Hematopoietic multipotent progenitor cell (in vitro differentiated cells): ENCODE data around the gene TRH. TPM values are rescaled to one million over a fixed set of nuclear protein-coding genes. Genes with fewer than 3 reads are reported as not detected.
"Not testable (repeated sequence)": the region's sequence is repeated elsewhere in the genome, so short reads cannot be mapped to it uniquely, and the experiment has no call there.

Experiments
- DNase-seq, 3 donors: peaks; one replicate each; pipeline ENCODE4 v3.0.0-alpha.2; 2011 to 2015; ENCODE audit warnings: low read depth in 2 of 3, low spot score in 2 of 3
- total RNA-seq: library from RNA; depleted of rRNA; stranded (reverse); fragments of >200 nt; gene quantifications from one replicate; pipeline ENCODE4 v1.2.3, GENCODE V29; 2012

TRH gene
- total RNA-seq, 1 donor: 6.5 TPM

GRCh38 chr3:129962600-129962999 is 11.9 kb upstream of the TRH start:
- DNase-seq: no peak

DNA sequence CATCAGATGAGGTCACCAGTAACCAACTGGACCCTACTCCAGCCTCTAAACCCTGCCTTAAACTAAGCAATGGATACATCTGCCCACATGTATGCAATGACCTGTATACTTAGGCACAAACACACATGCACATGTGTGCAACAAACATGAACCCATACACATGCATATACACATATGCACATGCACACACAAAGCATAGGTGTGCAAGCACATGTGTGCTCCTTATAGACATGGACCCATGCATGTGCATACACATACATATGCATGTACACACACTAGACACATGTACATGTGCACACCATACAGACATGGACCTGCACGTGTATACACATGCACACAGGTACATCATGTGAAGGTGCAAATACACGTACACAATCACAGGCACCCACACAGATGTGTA is 8.6 kb upstream of the TRH start:
- no peak for DNase-seq

DNA sequence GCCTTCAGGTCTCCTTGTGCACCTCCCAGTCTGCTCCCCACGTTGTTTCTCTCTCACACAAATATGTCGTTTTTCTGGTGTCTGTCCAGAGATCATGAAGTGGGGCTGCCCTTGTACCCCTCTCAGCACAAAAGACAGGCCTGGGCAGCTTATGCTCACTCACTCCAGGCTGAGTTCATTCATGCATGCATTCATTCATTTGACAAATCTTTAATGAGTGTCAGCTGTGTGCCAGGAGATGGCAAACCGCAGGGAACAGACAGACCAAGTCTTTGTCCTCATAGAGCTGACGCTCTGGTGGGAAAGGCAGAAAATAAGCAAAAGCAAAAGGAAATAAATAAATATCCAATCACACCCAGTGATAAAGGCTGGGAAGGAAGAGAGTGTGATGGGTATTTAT is 7.6 kb upstream of the TRH start:
- DNase-seq: no peak

- DNase-seq: no peak
These were observed 6.8 kb upstream of the TRH start for GRCh38 chr3:129967761-129968160.

GRCh38 chr3:129971351-129972052 is 3.0 kb upstream of the TRH start:
- DNase-seq: no peak

DNA sequence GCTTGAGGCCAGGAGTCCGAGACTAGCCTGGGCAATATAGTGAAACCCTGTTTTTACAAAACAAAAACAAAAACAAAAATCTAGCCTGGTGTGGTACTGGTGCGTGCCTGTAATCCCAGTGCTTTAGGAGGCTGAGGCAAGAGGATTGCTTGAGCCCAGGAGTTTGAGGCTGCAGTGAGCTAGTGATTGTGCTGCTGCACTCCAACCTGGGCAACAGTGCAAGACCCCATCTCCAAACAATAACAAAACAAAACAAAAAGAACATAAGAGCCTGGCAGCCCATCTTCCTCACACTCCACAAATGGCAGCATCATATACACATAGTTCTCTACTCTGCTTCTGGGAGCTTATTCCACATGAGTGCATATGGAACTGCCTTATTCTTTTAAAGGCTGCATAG is 2.2 kb upstream of the TRH start:
- DNase-seq: no peak

- DNase-seq: peak in 1 of 3 donors; percentile 40
These were observed 512 bp upstream of the TRH start for GRCh38 chr3:129973853-129974563.

GRCh38 chr3:129974833-129975704 is 549 bp downstream of the TRH start:
- peak in 2 of 3 donors; percentile 42 to 61 for DNase-seq

DNA sequence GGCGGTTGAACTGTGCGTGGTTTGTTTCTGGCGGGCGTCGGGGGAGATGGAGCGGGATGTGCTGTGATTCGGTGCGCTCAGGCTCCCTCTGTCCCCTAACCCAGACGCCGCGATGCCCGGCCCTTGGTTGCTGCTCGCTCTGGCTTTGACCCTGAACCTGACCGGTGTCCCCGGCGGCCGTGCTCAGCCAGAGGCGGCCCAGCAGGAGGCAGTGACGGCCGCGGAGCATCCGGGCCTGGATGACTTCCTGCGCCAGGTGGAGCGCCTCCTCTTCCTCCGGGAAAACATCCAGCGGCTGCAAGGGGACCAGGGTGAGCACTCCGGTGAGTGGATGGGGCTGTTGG is 1.2 kb downstream of the TRH start:
- no peak for DNase-seq

DNA sequence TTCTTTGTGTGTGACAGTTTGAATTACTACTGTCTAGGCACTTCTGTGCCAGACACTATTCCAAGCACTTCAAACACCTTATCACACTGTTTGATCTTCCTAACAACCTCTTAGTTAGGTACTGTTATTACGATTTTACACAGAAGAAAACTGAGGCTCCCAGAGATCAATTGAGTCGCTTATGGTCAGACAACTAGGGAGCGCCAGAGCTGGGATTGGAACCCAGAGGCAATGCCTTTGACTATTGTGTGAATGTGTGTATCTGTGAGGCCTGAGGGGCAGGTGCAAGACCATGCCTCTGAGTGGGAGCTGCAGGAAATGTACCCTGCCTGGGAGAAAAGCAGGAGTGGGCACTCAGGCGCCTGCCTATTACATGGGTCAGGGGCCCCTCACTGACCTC is 1.8 kb downstream of the TRH start:
- no peak for DNase-seq

- no peak for DNase-seq
These were observed 3.6 kb downstream of the TRH start for GRCh38 chr3:129978123-129978522.

DNA sequence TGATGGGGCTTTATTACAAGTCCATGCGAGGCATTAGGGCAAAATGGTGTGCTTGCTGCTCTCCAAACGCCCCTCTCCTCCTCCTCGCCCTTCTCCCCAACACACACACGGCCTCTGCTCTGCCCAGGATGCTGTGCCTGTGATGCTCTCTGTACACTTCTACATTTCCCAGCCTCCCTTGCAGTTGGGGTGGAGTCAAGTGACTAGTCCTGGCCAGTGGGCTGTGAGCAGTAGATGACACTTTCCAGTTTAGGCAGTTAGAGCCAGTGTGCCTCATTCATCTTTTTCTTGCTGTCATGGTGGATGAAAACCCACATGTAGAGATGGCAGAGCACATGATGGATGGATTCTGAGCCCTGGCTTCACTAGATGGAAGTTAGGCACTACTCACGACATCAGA is 5.4 kb downstream of the TRH start:
- no peak for DNase-seq

DNA sequence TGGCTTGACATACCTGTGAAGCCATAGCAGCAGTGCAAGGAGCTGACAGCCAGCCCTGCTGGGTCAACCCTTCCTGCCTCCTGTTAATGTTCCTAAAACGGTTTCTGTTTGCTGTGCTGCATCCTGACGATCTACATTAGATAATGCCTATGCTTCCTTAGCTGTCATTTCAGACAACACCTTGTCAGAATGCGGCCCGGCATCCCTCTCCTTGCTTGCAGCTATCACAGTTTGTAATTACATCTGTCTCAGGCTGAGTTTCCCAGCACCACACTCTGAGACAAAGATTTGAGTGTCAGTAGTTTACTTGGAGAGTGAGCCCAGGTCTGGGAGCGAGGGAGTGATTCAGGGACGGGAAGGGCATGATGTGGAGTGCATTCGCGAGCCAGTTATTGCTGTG is 9.0 kb downstream of the TRH start:
- no peak for DNase-seq

GRCh38 chr3:129984125-129984524 is 9.6 kb downstream of the TRH start:
- no peak for DNase-seq

DNA sequence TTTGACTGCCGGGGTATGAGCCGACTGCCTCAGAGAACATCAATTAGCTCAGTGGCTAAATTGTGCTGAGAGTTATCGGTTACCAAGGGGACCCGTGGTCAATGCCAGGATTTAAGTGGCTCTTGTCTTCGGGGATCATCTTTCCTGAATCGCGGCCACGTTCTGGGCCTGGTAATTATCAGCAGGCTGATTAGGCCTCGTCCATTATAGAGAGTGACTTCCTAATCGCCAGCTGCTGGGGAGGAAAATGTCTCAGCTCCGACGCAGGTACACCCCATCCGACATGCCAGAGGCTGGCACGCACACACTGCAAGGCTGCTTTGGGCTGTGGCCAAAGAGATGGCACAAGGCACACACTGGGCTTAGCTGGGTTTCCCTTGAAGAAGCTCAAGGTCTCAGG is 10.6 kb downstream of the TRH start:
- no peak for DNase-seq

DNA sequence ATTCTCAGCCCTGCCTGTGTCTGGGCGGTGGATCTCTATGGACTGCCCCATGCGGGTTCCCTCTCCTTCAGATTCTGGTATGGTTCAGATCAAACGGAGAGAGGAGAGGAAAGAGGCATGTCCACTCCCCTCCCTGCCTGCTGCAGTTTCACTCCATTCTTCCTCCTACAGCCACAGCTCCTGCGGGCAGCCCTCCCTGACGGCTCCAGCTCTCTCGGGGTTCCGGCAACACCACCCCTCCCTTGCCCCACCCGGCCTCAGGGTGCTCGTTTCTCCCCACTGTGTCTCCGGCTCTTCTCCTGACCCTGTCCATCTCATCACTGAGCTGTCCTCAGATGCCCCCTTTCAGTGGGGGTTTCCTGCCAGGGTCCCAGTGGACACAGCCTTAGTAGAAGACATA is 13.9 kb downstream of the TRH start:
- no peak for DNase-seq

DNA sequence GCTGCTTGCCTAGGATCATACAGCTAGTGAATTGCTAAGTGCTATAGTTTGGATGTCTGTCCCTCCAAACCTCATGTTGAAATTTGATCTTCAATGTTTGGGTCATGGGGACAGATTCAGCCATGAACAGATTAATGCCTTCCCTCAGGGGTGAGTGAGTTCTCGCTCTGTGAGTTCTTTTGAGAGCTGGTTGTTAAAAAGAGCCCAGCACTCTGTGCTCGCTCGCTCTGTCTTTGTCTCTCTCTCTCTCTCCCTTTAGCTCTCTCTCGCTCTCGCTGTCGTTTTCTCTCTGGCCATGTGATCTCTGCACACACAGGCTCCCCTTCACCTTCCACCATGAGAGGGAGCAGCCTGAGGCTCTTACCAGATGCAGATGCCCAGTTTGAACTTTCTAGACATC is 14.9 kb downstream of the TRH start:
- no peak for DNase-seq

DNA sequence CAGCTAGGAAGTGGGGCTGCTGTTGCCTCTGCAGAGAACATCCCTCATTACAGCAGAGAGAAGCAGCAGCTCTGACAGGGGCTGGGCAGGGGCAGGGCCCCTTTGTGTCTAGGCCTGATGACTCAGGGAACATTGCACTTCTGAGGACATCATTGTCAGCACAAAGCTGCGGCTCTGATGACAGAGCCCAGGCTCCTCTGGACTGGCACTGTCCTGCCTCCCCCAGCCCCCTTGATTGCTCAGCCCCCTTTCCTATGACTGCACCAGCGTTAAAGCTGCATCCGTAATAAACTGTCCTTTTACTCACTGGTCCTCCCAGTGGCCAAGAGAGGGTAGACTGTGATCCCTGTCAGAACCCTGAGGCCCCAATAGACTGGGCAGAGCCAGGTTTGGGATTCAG is 18.3 kb downstream of the TRH start:
- peak in 1 of 3 donors; percentile 10 for DNase-seq

DNA sequence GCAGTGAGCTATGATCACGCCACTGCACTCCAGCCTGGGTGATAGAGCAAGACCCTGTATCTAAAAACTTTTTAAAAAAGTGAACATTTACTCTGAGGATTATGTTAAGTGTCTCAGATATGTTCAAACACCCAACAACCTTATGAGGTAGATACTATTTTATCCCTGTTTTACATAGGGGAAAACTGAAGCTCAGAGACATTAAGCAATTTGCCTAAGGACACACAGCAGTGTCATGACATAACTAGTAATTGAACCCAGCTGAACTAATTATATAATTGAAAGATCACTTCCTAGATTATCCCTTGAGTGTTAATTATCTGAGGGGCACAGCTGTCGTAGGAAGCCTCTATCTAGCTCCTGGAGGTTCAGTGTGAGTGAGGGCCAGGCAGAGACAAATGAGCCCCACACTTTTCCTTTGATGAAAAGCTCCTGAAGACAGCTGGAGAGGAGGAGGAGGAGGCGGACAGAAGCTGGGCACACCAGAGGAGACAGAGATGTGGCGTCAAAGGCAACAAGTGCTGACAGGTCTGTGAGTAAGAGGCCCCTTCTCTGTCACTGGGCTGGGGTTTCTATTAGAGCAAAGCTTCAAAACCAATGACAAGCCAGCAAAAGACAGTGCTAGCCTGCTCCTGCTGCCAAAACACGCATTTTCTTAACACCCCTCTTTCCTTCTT is 20.5 kb downstream of the TRH start:
- DNase-seq: no peak

DNA sequence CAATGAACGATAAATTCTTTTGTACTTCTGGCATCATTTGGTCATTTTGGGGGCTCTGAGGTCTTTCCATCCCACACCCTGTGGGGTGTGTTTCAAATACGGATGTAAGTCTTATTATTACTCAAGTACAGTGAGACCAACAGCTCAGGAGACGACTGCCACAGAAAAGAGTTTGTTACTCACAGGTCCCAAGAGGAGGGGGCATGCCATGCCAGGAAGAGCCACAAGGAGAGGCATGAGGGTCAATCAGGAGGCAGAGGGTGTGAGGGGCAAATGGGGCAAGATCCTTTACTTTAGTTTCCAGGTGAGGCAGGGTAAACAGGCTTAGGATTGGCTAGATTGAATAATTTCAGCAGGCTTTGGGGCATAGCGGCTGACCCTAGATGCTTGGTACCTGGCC is 21.6 kb downstream of the TRH start:
- no peak for DNase-seq

DNA sequence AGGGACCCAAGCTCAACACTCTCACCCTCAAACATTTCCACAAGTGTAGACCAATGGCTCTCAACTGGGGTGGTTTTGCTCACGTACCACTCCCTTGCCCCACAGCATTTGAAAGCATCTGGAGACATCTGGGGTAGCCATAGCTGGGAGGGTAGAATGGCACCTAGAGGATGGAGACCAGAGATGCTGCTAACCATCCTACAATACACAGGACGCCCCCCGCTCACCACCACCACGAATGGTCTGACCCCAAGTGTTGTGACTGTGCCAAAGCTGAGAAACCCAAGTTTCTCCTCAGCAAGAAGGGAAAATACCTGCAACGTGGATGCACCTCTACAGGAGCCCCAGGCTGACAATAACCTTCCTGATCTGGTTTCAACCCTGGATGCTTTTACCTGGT is 24.7 kb downstream of the TRH start:
- not testable (repeated sequence) for DNase-seq
